T-helper 1 cell treated with Interleukin-12 subunit alpha and Interleukin-12 subunit beta and Interleukin-4 antibody, amounts not matched to agents 30 μg/mL and 1 μg/mL, for 36 hours (primary cell): Measurements from ENCODE around the gene GUCY1B1.

Experiments used
- H3K27ac Mint-ChIP-seq: one replicate; pipeline ENCODE4 v1.8.0; 2021; ENCODE audit warnings: mild to moderate bottlenecking, mixed read lengths
- H3K27me3 Mint-ChIP-seq: one replicate; pipeline ENCODE4 v1.8.0; 2021; ENCODE audit warnings: low read depth, mixed read lengths
- H3K36me3 Mint-ChIP-seq: one replicate; pipeline ENCODE4 v1.8.0; 2021; ENCODE audit warnings: low read depth, mixed read lengths
- H3K4me1 Mint-ChIP-seq: one replicate; pipeline ENCODE4 v1.8.0; 2021; ENCODE audit warnings: low read depth, mixed read lengths
- H3K4me3 Mint-ChIP-seq: one replicate; pipeline ENCODE4 v1.8.0; 2021; ENCODE audit warnings: mild to moderate bottlenecking, moderate library complexity, mixed read lengths
- H3K9me3 Mint-ChIP-seq: one replicate; pipeline ENCODE4 v1.8.0; 2021; ENCODE audit warnings: mixed read lengths

The GUCY1B1 gene

GRCh38 chr4:155799794-155800123 lies 40.9 kb downstream of the GUCY1B1 start:
- no peak overlapping the region for H3K27ac Mint-ChIP-seq
- no peaks in the 10 kb centered on the region for H3K36me3 Mint-ChIP-seq
- H3K9me3 Mint-ChIP-seq: no peaks in the 10 kb centered on the region
- no peaks in the 10 kb centered on the region for H3K4me1 Mint-ChIP-seq
- peaks cover 3% of the 10 kb centered on the region for H3K27me3 Mint-ChIP-seq
- H3K4me3 Mint-ChIP-seq: no peak overlapping the region

- no peaks in the 10 kb centered on the region for H3K9me3 Mint-ChIP-seq
- H3K27me3 Mint-ChIP-seq: peaks cover 1% of the 10 kb centered on the region
- H3K27ac Mint-ChIP-seq: no peak overlapping the region
- no peaks in the 10 kb centered on the region for H3K36me3 Mint-ChIP-seq
- H3K4me3 Mint-ChIP-seq: no peak overlapping the region
- H3K4me1 Mint-ChIP-seq: peaks cover 1% of the 10 kb centered on the region
Observed at GRCh38 chr4:155800685-155801343, 42.0 kb downstream of the GUCY1B1 start.

- no peaks in the 10 kb centered on the region for H3K36me3 Mint-ChIP-seq
- no peaks in the 10 kb centered on the region for H3K9me3 Mint-ChIP-seq
- H3K4me3 Mint-ChIP-seq: no peak overlapping the region
- H3K4me1 Mint-ChIP-seq: peaks cover 1% of the 10 kb centered on the region
- no peak overlapping the region for H3K27ac Mint-ChIP-seq
- no peaks in the 10 kb centered on the region for H3K27me3 Mint-ChIP-seq
Observed at GRCh38 chr4:155802190-155802959, 43.6 kb downstream of the GUCY1B1 start.

GRCh38 chr4:155805016-155805415 lies 46.2 kb downstream of the GUCY1B1 start:
- no peaks in the 10 kb centered on the region for H3K36me3 Mint-ChIP-seq
- no peak overlapping the region for H3K27ac Mint-ChIP-seq
- H3K9me3 Mint-ChIP-seq: no peaks in the 10 kb centered on the region
- H3K4me1 Mint-ChIP-seq: peaks cover 1% of the 10 kb centered on the region
- no peaks in the 10 kb centered on the region for H3K27me3 Mint-ChIP-seq
- no peak overlapping the region for H3K4me3 Mint-ChIP-seq

GRCh38 chr4:155807021-155807420 lies 48.2 kb downstream of the GUCY1B1 start:
- peaks cover 1% of the 10 kb centered on the region for H3K4me1 Mint-ChIP-seq

GRCh38 chr4:155809835-155810234 lies 51.0 kb downstream of the GUCY1B1 start:
- Mint-ChIP-seq H3K27me3 (no peaks in the 10 kb centered on the region), H3K4me1 (peaks cover 1% of the 10 kb centered on the region), H3K36me3 (no peaks in the 10 kb centered on the region), H3K9me3 (no peaks in the 10 kb centered on the region), H3K27ac (no peak overlapping the region), H3K4me3 (no peak overlapping the region)

More at GRCh38 chr4:155807021-155807420, 48.2 kb downstream of the GUCY1B1 start:
- H3K9me3 Mint-ChIP-seq: no peaks in the 10 kb centered on the region
- no peak overlapping the region for H3K27ac Mint-ChIP-seq
- no peak overlapping the region for H3K4me3 Mint-ChIP-seq
- H3K27me3 Mint-ChIP-seq: no peaks in the 10 kb centered on the region
- no peaks in the 10 kb centered on the region for H3K36me3 Mint-ChIP-seq

- Mint-ChIP-seq H3K4me1 (no peaks in the 10 kb centered on the region), H3K27ac (no peak overlapping the region), H3K36me3 (no peaks in the 10 kb centered on the region), H3K27me3 (no peaks in the 10 kb centered on the region), H3K9me3 (no peaks in the 10 kb centered on the region), H3K4me3 (no peak overlapping the region)
Observed at GRCh38 chr4:155811083-155811482, 52.3 kb downstream of the GUCY1B1 start.

- no peaks in the 10 kb centered on the region for H3K27me3 Mint-ChIP-seq
- H3K4me1 Mint-ChIP-seq: no peaks in the 10 kb centered on the region
- no peak overlapping the region for H3K4me3 Mint-ChIP-seq
- no peak overlapping the region for H3K27ac Mint-ChIP-seq
- no peaks in the 10 kb centered on the region for H3K9me3 Mint-ChIP-seq
- H3K36me3 Mint-ChIP-seq: no peaks in the 10 kb centered on the region
Observed at GRCh38 chr4:155818639-155819038, 59.8 kb downstream of the GUCY1B1 start.

GRCh38 chr4:155819066-155819465 lies 60.2 kb downstream of the GUCY1B1 start:
- Mint-ChIP-seq H3K27ac (no peak overlapping the region), H3K4me3 (no peak overlapping the region), H3K4me1 (no peaks in the 10 kb centered on the region), H3K27me3 (no peaks in the 10 kb centered on the region), H3K9me3 (no peaks in the 10 kb centered on the region), H3K36me3 (no peaks in the 10 kb centered on the region)

GRCh38 chr4:155820887-155821518 lies 62.2 kb downstream of the GUCY1B1 start:
- no peaks in the 10 kb centered on the region for H3K36me3 Mint-ChIP-seq
- H3K27ac Mint-ChIP-seq: no peak overlapping the region
- no peaks in the 10 kb centered on the region for H3K4me1 Mint-ChIP-seq
- H3K27me3 Mint-ChIP-seq: no peaks in the 10 kb centered on the region
- no peak overlapping the region for H3K4me3 Mint-ChIP-seq
- no peaks in the 10 kb centered on the region for H3K9me3 Mint-ChIP-seq

GRCh38 chr4:155822572-155822971 lies 63.8 kb downstream of the GUCY1B1 start:
- H3K4me1 Mint-ChIP-seq: no peaks in the 10 kb centered on the region
- no peak overlapping the region for H3K27ac Mint-ChIP-seq
- no peaks in the 10 kb centered on the region for H3K9me3 Mint-ChIP-seq
- no peaks in the 10 kb centered on the region for H3K27me3 Mint-ChIP-seq
- H3K4me3 Mint-ChIP-seq: no peak overlapping the region
- no peaks in the 10 kb centered on the region for H3K36me3 Mint-ChIP-seq

GRCh38 chr4:155828628-155829027 lies 69.8 kb downstream of the GUCY1B1 start:
- H3K4me1 Mint-ChIP-seq: no peaks in the 10 kb centered on the region
- no peaks in the 10 kb centered on the region for H3K9me3 Mint-ChIP-seq
- H3K27ac Mint-ChIP-seq: no peak overlapping the region
- H3K4me3 Mint-ChIP-seq: no peak overlapping the region
- H3K36me3 Mint-ChIP-seq: no peaks in the 10 kb centered on the region
- no peaks in the 10 kb centered on the region for H3K27me3 Mint-ChIP-seq

- H3K4me1 Mint-ChIP-seq: no peaks in the 10 kb centered on the region
- no peak overlapping the region for H3K4me3 Mint-ChIP-seq
- no peaks in the 10 kb centered on the region for H3K36me3 Mint-ChIP-seq
- H3K27me3 Mint-ChIP-seq: no peaks in the 10 kb centered on the region
- no peaks in the 10 kb centered on the region for H3K9me3 Mint-ChIP-seq
- no peak overlapping the region for H3K27ac Mint-ChIP-seq
Observed at GRCh38 chr4:155832664-155833063, 73.8 kb downstream of the GUCY1B1 start.

- Mint-ChIP-seq H3K4me3 (no peak overlapping the region), H3K4me1 (no peaks in the 10 kb centered on the region), H3K27me3 (no peaks in the 10 kb centered on the region), H3K27ac (no peak overlapping the region), H3K9me3 (no peaks in the 10 kb centered on the region), H3K36me3 (no peaks in the 10 kb centered on the region)
Observed at GRCh38 chr4:155837203-155837796, 78.5 kb downstream of the GUCY1B1 start.

GRCh38 chr4:155842080-155842479 lies 83.3 kb downstream of the GUCY1B1 start:
- H3K27me3 Mint-ChIP-seq: no peaks in the 10 kb centered on the region
- no peaks in the 10 kb centered on the region for H3K36me3 Mint-ChIP-seq
- H3K4me1 Mint-ChIP-seq: no peaks in the 10 kb centered on the region
- no peaks in the 10 kb centered on the region for H3K9me3 Mint-ChIP-seq
- no peak overlapping the region for H3K27ac Mint-ChIP-seq
- H3K4me3 Mint-ChIP-seq: no peak overlapping the region
